K562 (cell line): ENCODE data around the gene HUNK. TPM values are rescaled to one million over a fixed set of nuclear protein-coding genes. Genes with fewer than 3 reads are reported as not detected.
"Not testable (repeated sequence)": the region's sequence is repeated elsewhere in the genome, so short reads cannot be mapped to it uniquely, and the experiment has no call there.

Experiments used
- ATAC-seq: fragments of 200-7000 bp; cut with Tn5 transposase; 3 replicates; pipeline ENCODE4 v1.9.1; 2020; ENCODE audit warnings: moderate library complexity
- BruUV-seq: library from RNA; stranded (reverse); fragments of 400-500 nt; replicated peaks from 2 replicates; lab custom pipeline; 2021; lab: Mats Ljungman, UMichigan
- CTCF ChIA-PET: fragments of 300-600 bp; formaldehyde crosslinking; extraction: SDS; loops from one replicate; lab custom pipeline; 2021; ENCODE audit warnings: low intra/inter-chr PET ratio; lab: Yijun Ruan, JAX
- POLR2A ChIA-PET: fragments of 300-600, 350-650 bp; sonication (Branson Sonifier 250); formaldehyde crosslinking; extraction: SDS; loops from one replicate; lab custom pipeline; 2021; ENCODE audit warnings: antibody characterized with exemption, inconsistent platforms; lab: Yijun Ruan, JAX
- DNase-seq, 4 experiments: peaks; one replicate each; pipeline versions ENCODE4 v3.0.0 to v3.0.0-alpha.2; 2011 to 2018; ENCODE audit warnings: low spot score in 3 of 4, mixed read lengths in 3 of 4; ENCODE audit errors: extremely low read depth in 1 of 4
- FAIRE-seq: peaks from 2 replicates; lab custom pipeline; 2011; peaks lifted over from hg19 to GRCh38; lab: Jason Lieb, UNC
- H2AFZ ChIP-seq: 2 replicates; pipeline ENCODE4 v1.6.0; 2011; ENCODE audit warnings: low read depth, low read length, control low read depth, inconsistent platforms
- H3K27ac ChIP-seq: fragments of 200-600 bp; 3 replicates; pipeline ENCODE4 v1.8.0; 2011; ENCODE audit warnings: low read depth, mild to moderate bottlenecking, control low read depth, inconsistent platforms, low read length, moderate library complexity, mixed read lengths; ENCODE audit errors: extremely low read depth
- H3K27me3 ChIP-seq, 2 experiments: fragments of 300-600 bp in 1 of 2; 2 replicates in 1 of 2; 3 replicates in 1 of 2; pipeline versions ENCODE4 v1.6.0 to v1.8.0; 2011; ENCODE audit warnings: inconsistent platforms in 2 of 2, low read length in 2 of 2, mild to moderate bottlenecking in 1 of 2, mixed read lengths in 1 of 2, moderate library complexity in 1 of 2; ENCODE audit not compliant: control insufficient read depth in 2 of 2, insufficient read depth in 2 of 2
- H3K36me3 ChIP-seq: fragments of 300-600 bp; 3 replicates; pipeline ENCODE4 v1.8.0; 2011; ENCODE audit warnings: mild to moderate bottlenecking, low read length, inconsistent platforms; ENCODE audit not compliant: control insufficient read depth, insufficient read depth
- H3K4me1 ChIP-seq, 2 experiments: fragments of 200-600 bp in 1 of 2; replicated peaks in 1 of 2; 2 replicates in 1 of 2; 3 replicates in 1 of 2; pipeline versions ENCODE4 v1.5.1 to v1.8.0; 2011; ENCODE audit warnings: inconsistent platforms in 2 of 2, low read length in 2 of 2, mild to moderate bottlenecking in 1 of 2, mixed read lengths in 1 of 2, moderate library complexity in 1 of 2; ENCODE audit not compliant: control insufficient read depth in 2 of 2, insufficient read depth in 2 of 2
- H3K4me2 ChIP-seq: 2 replicates; pipeline ENCODE4 v1.6.1; 2011; ENCODE audit warnings: low read length, control low read depth, inconsistent platforms, mixed read lengths; ENCODE audit not compliant: insufficient read depth
- H3K4me3 ChIP-seq: fragments of 200-600 bp; sonication (generic), shearing (Covaris generic); 2 replicates; pipeline ENCODE4 v1.5.1; 2016; ENCODE audit warnings: control low read depth, inconsistent platforms
- H3K79me2 ChIP-seq: fragments of 200-600 bp; 3 replicates; pipeline ENCODE4 v1.8.0; 2011; ENCODE audit warnings: low read length, inconsistent platforms; ENCODE audit not compliant: control insufficient read depth, insufficient read depth
- H3K9ac ChIP-seq, 2 experiments: 2 replicates each; pipeline versions ENCODE4 v1.6.0 to v1.6.1; 2011; ENCODE audit warnings: low read depth in 2 of 2, low read length in 2 of 2, control low read depth in 1 of 2, inconsistent platforms in 1 of 2, mild to moderate bottlenecking in 1 of 2, mixed read lengths in 1 of 2; ENCODE audit not compliant: insufficient read depth in 1 of 2
- H3K9me1 ChIP-seq: one replicate; pipeline ENCODE4 v1.6.0; 2011; ENCODE audit warnings: inconsistent platforms, mild to moderate bottlenecking, low read length, moderate library complexity; ENCODE audit not compliant: control insufficient read depth, insufficient read depth
- H3K9me3 ChIP-seq: replicated peaks from 2 replicates; pipeline ENCODE4 v1.5.1; 2011; ENCODE audit warnings: low read depth, low read length, inconsistent platforms; ENCODE audit not compliant: control insufficient read depth, insufficient read depth
- H4K20me1 ChIP-seq: replicated peaks from 2 replicates; pipeline ENCODE4 v1.6.1; 2011; ENCODE audit warnings: low read length, inconsistent platforms, mixed read lengths; ENCODE audit not compliant: control insufficient read depth, insufficient read depth
- PYGO2 ChIP-seq: fragments of 450-650 bp; IDR thresholded peaks from 2 replicates; pipeline ENCODE4 v1.6.1; 2016; ENCODE audit warnings: mild to moderate bottlenecking, missing genetic modification characterization, moderate library complexity, missing compliant biosample characterization
- RFX5 ChIP-seq: IDR thresholded peaks from 2 replicates; pipeline ENCODE4 v1.6.1; 2011; ENCODE audit warnings: low read depth, mild to moderate bottlenecking, improper control_type of control experiment, low read length
- SREBF2 ChIP-seq: sonication (generic); formaldehyde crosslinking; IDR thresholded peaks from 2 replicates; pipeline ENCODE4 v1.4.0; 2020; ENCODE audit warnings: mild to moderate bottlenecking, missing genetic modification reagents
- ZFP36 ChIP-seq: fragments of 150-350 bp; IDR thresholded peaks from 2 replicates; pipeline ENCODE4 v1.6.1; 2018; ENCODE audit warnings: low read length, low read depth; ENCODE audit not compliant: partially characterized antibody
- WGBS: fragments of 100-300 bp; shearing (Covaris generic); methylation state at CpG from one replicate; pipeline ENCODE4 v1.1.6; 2016; ENCODE audit warnings: low coverage, mixed read lengths; ENCODE audit not compliant: insufficient coverage; ENCODE audit errors: missing lambda C conversion rate; 5-methylcytosine and 5-hydroxymethylcytosine counted together
- in situ Hi-C: fragments of 300-500 bp; cut with MboI; formaldehyde crosslinking; loops from 4 replicates; pipeline ENCODE4 v1.15.0; 2018; ENCODE audit warnings: inconsistent platforms, mixed read lengths
- intact Hi-C: fragments of 100-400 bp; cut with micrococcal nuclease; formaldehyde crosslinking; loops from 2 replicates; pipeline ENCODE4 v1.14.2; 2022
- polyA plus RNA-seq, 8 experiments: library from polyadenylated mRNA; depleted of rRNA in 4 of 8; stranded (reverse) in 5 of 8; unstranded in 3 of 8; fragments of >200 nt; fragmentation: Nextera tagmentation in 2 of 8; fragmentation: Illumina TruSeq in 1 of 8; extraction: Ambion mirVana in 2 of 8; extraction: Trizol in 1 of 8; gene quantifications; 2 replicates each; pipeline versions ENCODE4 v1.2.1 to v1.2.3, GENCODE V29; 2011 to 2014; ENCODE audit warnings: inconsistent platforms in 1 of 8, missing spikeins in 1 of 8
- total RNA-seq, 7 experiments: library from RNA; depleted of rRNA in 6 of 7; stranded (reverse); fragments of >200 nt in 6 of 7; fragmentation: Illumina TruSeq in 2 of 7; extraction: Trizol in 2 of 7; gene quantifications; 2 replicates each; pipeline versions ENCODE4 v1.2.1 to v1.2.3, GENCODE V29; 2011 to 2021; ENCODE audit warnings: low replicate concordance in 1 of 7
- TF ChIP-seq, protein P1 (sequence below): sonication (generic); formaldehyde crosslinking; IDR thresholded peaks from 2 replicates; pipeline ENCODE4 v1.8.0; 2023; ENCODE audit warnings: mild to moderate bottlenecking, missing genetic modification reagents

Gene HUNK
- total and polyA plus RNA-seq, 9 of the 15 experiments (the other 6 are each of a cell fraction or from before 2014, with no cell fraction given) = not detected

DNA sequence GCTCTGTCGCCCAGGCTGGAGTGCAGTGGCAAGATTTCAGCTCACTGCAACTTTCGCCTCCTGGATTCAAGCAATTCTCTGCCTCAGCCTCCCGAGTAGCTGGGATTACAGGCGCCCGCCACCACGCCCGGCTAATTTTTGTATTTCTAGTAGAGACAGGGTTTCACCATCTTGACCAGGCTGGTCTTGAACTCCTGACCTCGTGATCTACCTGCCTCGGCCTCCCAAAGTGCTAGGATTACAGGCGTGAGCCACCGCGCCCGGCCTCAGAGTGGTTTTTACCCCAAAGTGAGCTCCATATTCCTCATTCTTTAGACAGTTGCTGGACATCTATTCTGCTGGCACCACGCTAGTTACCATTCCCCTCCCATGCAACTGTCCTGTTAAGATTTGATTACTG is 1.4 kb upstream of the HUNK start:
- intact Hi-C loops, H3K27ac ChIP-seq, DNase-seq, H3K4me3 ChIP-seq, CTCF ChIA-PET, H3K36me3 ChIP-seq, H4K20me1 ChIP-seq, H3K4me2 ChIP-seq, BruUV-seq, FAIRE-seq, H3K79me2 ChIP-seq, in situ Hi-C loops, H3K9ac ChIP-seq, H2AFZ ChIP-seq, H3K9me3 ChIP-seq, H3K9me1 ChIP-seq, ATAC-seq, POLR2A ChIA-PET: not testable (repeated sequence)
- WGBS = 5% methylated on average over 14 of the region's 14 CpGs
- peaks cover 0 to 22% of the 10 kb centered on the region in 2 experiments; a peak in 1 of 5 replicates for H3K4me1 ChIP-seq
- H3K27me3 ChIP-seq = peaks cover 32 to 41% of the 10 kb centered on the region in 2 experiments

DNA sequence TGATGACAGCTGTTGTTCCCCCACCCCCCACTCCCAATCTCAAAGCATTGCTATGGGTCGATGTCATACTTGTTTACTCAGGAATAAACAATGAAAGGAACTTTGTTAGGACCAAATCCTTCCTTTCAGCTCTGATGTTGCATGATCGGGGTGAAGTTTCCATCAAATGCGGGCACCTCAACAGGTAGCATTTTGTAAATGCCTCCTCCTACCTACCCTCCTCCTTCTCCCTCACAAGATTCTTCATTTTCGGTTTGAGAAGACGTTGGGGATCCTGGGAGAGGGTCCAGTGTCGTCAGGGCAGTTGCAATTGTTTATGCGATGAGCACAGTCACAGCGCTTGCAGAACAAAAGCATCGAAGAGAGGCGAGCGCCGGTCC is 758 bp upstream of the HUNK start:
- POLR2A ChIA-PET = no interaction called here
- TF ChIP-seq RFX5 (no peak), ZFP36 (no peak), SREBF2 (no peak), PYGO2 (tag) (no peak)
- TF ChIP-seq, protein P1, sequence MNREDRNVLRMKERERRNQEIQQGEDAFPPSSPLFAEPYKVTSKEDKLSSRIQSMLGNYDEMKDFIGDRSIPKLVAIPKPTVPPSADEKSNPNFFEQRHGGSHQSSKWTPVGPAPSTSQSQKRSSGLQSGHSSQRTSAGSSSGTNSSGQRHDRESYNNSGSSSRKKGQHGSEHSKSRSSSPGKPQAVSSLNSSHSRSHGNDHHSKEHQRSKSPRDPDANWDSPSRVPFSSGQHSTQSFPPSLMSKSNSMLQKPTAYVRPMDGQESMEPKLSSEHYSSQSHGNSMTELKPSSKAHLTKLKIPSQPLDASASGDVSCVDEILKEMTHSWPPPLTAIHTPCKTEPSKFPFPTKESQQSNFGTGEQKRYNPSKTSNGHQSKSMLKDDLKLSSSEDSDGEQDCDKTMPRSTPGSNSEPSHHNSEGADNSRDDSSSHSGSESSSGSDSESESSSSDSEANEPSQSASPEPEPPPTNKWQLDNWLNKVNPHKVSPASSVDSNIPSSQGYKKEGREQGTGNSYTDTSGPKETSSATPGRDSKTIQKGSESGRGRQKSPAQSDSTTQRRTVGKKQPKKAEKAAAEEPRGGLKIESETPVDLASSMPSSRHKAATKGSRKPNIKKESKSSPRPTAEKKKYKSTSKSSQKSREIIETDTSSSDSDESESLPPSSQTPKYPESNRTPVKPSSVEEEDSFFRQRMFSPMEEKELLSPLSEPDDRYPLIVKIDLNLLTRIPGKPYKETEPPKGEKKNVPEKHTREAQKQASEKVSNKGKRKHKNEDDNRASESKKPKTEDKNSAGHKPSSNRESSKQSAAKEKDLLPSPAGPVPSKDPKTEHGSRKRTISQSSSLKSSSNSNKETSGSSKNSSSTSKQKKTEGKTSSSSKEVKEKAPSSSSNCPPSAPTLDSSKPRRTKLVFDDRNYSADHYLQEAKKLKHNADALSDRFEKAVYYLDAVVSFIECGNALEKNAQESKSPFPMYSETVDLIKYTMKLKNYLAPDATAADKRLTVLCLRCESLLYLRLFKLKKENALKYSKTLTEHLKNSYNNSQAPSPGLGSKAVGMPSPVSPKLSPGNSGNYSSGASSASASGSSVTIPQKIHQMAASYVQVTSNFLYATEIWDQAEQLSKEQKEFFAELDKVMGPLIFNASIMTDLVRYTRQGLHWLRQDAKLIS (CRISPR knock-in tag) = no peak
- TF ChIP-seq, all 486 proteins: peak for 0
- no peak overlapping the region for H2AFZ ChIP-seq
- H3K9me1 ChIP-seq = no peaks in the 10 kb centered on the region
- no peak for FAIRE-seq
- DNase-seq = no peak
- H3K4me1 ChIP-seq = peaks cover 0 to 22% of the 10 kb centered on the region in 2 experiments; a peak in 1 of 5 replicates
- H3K36me3 ChIP-seq = no peaks in the 10 kb centered on the region
- no TSS peak for BruUV-seq
- H3K4me2 ChIP-seq = no peak overlapping the region
- WGBS = 17% methylated on average over 12 of the region's 12 CpGs
- in situ Hi-C loops (no loop called here), intact Hi-C loops (no loop called here)
- H3K27ac ChIP-seq = no peak overlapping the region
- H3K4me3 ChIP-seq = no peak overlapping the region
- ATAC-seq = no peak
- no peaks in the 10 kb centered on the region for H3K9me3 ChIP-seq
- H3K79me2 ChIP-seq = no peaks in the 10 kb centered on the region
- peaks cover 36 to 41% of the 10 kb centered on the region in 2 experiments for H3K27me3 ChIP-seq
- H4K20me1 ChIP-seq = peaks cover 3% of the 10 kb centered on the region
- CTCF ChIA-PET = no interaction called here
- no peak overlapping the region for H3K9ac ChIP-seq
